HL-60/S4 (cell line): Measurements from ENCODE around the gene DLGAP1.

Experiments
- in situ Hi-C: fragments of 300-500 bp; cut with MboI; formaldehyde crosslinking; loops from 2 replicates; pipeline ENCODE4 v1.14.3; 2022; ENCODE audit warnings: low sequenced_read_pairs

Gene DLGAP1

DNA sequence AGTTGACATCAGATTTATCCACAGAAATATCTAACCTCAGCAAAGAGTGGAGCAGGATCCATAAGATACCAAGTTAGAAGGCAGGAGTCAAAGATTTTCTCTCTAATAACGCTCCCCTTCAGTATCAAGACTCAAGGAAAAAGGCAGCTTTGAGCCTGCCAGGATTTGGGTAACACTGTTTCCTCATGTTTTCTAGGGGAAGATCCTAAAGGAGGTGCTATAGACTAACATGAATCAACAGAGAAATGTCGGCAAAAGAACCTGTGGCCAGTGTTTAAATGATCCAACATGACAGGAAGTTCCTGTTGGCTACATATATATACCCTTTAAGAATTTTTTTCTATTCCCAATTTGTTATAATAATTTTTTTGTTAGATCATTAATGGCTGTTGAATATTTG, 602.8 kb downstream of the DLGAP1 start:
- in situ Hi-C loops: loop anchor here (25.0 kb wide), 1 partner anchor 565 kb away; no protein-coding TSS in a partner anchor

DNA sequence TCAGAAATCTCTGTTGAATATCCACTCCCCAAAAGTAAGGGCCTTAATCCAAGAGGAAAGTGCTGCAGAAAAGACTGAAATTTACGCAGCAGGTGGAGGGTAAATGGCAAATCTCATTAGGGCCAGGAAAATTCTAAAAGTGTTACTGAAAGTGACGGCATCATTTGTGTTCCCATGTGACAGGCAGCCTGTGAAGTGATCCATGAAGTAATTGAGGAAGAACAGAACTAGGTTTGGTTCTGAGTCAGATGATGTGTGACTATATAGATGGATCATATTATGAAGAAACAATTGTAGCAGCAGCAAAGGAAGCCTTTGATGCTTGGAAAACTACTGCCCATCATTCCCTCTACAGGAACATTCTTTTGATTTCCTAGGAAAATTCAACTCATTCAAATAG, 603.9 kb downstream of the DLGAP1 start:
- in situ Hi-C loops: loop anchor here (25.0 kb wide), 1 partner anchor 564 kb away; no protein-coding TSS in a partner anchor

DNA sequence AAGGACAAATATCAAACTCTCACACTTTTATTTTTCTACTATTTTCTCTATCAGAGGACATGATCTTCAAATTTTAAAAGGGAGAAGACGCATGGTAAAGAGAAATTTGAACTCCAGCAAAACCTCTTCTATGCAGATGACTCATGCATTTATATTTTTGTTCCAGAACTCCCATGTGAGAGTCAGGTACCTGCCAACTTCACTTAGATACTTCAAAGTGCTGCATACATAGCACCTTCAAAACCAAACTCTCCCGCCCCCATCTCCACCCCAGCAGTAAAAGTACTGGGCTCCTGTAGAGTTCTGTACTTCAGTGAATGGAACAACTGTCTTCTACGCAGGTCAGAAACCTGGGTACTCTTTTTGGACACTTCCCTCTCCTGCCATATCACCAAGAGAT, 606.8 kb downstream of the DLGAP1 start:
- in situ Hi-C loops: no loop called here

DNA sequence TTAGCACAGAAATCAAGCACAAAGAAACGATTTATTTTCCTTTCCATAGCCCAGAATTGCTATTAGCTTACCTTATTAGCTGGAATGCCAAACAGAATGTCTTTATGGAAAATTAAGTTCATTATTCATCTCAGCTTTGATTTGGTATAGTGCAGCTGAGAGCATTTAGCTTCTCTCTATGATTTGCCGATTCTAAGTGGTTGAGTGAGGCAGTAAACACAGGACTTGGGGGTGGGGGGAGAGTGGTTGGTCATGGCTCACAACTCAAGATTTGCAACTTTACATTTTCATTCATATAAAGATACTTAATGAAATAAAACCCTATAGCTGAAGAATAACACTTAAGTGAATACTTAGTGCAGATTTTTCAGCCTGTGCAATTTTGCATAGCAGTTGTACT, 609.9 kb downstream of the DLGAP1 start:
- in situ Hi-C loops: no loop called here

DNA sequence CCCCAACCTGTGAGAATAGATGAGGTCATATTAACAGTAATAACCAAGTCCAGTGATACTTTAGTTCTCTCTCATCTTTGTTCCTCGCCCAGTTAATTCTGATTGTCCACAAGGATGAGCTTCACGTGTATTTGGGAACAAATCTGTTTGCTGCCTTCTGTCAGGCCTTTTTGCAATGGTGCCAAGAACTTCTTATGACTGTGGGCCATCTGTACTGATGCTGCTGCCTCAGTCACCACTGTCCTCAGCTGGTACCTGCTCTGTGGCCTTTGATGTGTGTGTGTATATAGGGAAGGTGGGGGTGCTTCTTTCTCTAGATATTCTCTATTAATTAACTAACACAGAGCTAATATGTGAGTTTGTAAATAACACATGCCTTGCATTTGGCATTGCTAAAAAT, 612.3 kb downstream of the DLGAP1 start:
- in situ Hi-C loops: no loop called here

DNA sequence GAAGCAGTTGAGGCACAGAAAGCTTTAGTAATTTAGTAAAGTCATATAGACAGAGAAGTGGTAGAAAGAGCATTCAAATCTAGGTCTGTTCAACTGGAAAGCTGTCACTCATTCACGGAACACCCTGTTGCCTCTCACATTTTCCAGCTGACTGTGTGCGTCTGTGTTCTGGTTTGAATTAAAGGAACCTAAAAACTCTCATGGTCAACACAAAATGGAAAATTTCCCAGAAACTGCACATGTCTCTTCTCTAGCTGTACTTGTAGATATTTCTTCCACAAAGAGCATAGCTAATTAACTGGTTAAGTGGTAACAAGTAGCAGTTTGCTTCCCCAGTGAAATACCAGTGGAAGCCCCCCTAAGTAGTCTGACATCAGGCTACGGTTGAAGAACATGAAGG, 614.3 kb downstream of the DLGAP1 start:
- in situ Hi-C loops: no loop called here

DNA sequence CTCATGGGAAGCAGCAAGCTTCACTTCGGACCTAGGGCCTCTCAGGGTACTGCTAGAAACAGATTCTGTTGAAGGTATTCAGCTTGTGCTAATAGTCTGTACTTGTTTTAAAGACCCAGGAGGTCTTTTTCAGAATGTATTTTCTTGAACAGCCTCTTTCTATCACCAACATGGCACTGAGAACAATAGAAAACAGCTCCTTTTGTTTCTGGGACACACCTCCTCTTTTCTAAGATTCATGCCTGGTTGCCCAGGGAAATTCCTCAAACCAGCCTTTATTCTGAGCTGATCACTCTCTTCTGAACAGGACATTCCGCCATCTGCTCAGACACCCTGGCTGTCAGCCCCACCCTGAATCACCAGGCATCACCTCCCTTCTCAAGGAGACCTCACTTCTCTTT, 615.5 kb downstream of the DLGAP1 start:
- in situ Hi-C loops: no loop called here

DNA sequence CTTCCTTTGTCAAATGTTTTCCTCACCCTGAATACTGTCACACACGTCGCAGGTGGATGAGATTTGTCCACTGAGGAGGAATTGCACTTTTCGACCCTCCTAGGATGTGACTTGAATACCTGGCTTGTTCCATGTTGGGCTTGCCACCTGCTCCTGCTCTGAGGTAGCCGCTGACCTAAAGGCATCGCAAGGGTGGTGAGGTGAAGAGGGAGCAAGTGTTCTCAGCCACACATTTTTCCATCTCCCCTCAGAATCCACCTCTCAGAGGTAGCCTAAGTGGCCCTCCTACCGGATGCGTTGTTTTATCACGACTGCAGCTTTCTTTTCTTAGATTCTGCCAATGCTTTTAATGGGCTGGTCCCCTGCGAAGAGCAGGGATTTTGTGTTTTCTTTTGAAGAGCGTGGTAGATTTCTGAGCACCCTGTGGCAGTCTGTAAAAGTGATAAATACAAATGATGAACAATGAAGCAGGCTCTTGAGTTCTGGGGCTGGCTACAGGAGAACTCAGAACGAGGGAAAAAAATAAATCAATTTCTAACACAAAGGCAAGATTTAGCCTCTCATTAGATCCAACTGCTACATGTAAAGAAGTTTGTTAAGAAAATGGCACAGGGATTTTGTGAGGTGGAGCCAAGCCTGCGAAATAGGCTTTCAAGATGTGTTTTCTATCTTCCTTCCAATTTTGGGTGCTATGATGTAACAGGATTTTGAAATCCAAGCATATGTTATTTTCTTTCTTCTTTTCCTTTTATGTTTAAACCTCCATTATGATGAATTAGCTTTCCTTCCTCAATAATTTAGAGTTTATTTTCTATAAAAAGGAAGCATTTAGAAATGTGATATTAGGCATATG, 618.4 kb downstream of the DLGAP1 start:
- in situ Hi-C loops: no loop called here

DNA sequence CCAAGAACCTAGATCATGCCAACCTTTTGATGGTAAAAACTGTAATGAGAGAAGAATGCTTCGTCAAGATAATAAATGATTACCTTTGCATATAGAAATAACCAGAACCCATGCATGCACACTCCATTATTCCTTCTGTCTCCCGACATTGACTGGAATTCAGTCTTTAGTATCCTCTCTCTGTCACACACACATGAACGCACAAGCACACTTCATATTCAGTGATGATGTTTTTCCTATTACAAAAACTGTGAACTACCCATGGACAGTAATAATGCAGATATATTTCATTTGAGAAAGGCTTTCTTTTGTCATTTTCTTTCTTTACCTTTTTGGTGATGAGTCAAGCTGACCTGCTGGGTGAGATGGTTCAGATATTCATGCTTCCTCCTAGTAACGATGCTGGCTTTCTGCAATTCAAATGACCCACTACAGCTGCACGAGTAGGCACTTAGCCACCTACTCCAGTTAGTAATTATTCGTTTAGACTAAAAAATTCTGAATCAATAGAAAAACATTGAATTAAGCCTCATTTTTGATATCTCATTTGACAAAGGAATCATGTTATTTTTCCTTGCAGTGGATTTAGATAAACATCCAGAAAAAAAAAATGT, 623.0 kb downstream of the DLGAP1 start:
- in situ Hi-C loops: no loop called here

DNA sequence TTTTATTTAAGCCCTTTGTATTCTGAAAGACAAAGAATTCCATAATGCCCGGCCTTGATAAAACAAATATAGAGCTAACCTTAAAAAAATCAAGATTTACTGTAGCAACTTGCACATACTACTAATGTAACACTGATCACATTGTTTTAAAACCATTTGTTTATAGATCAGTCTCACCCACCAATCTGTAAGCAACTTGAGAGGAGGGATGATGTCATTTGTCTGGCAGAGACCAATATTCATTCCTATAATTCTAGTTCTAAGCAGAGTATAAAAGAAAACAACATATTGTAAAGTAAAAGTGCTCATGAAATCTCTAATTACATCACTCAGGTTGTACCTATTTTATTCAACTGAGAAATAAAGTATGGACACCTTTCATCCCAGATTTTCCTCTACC, 624.5 kb downstream of the DLGAP1 start:
- in situ Hi-C loops: no loop called here

DNA sequence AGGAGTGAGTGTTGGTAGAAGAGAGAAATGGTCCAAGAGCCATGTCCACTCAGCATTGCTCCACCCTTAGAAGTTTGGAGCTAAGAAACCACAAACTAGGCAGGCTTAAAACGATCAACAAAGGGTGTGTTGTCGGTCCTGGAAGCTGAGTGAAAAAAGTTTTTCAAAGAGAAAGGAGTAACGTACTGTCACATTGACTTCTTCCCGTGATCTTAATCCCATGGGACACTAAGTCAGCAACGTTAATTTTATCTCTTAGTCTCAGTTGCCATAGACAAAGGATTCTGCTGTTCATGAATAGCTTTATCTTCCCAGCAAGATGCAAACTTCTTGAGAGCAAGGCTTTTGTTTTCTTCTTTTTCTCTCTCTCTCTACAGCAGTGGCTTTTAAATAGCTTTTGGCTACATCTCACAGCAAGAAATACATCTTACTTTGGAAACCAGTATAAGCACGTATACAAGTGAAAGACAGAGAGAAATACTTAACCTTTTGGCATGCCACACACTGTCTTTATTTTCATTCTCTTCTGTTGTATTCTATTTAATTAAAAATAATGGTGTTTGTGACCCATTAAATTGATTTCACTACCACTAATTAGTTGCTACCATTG, 627.8 kb downstream of the DLGAP1 start:
- in situ Hi-C loops: no loop called here

DNA sequence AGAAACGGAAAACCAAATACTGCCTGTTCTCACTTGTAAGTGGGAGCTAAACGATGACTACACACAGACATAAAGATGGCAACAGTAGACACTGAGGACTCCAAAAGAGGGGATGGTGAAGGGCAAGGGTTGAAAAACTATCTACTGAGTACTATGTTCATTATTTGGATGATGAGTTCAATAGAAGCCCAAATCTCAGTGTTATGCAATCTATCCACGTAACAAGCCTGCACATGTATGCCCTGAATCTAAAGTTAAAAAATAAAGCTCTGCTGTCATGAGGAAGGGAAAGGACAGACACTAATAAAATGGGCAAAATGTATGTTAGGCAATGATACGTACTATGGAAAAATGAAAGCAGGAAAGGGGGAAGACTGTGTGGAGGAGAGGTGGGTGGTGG, 629.1 kb downstream of the DLGAP1 start:
- in situ Hi-C loops: no loop called here

DNA sequence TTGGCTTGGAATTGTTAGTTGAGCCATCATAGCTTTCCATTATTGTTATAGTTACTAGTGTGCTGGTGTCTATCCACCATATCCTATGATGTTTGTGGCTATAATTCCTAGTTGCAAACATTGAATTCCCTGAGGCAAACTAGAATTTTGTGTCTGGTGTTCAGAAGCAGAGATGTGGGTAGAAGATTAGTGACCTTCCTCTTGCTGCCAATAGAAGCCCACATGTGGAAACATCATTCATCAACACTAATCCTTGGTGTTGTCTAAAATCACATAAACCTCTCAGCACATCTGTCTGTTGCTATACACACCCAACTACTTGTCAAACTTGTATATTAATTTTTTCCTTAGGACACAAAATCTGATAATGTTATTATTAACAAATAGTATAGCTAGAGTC, 631.0 kb downstream of the DLGAP1 start:
- in situ Hi-C loops: no loop called here

DNA sequence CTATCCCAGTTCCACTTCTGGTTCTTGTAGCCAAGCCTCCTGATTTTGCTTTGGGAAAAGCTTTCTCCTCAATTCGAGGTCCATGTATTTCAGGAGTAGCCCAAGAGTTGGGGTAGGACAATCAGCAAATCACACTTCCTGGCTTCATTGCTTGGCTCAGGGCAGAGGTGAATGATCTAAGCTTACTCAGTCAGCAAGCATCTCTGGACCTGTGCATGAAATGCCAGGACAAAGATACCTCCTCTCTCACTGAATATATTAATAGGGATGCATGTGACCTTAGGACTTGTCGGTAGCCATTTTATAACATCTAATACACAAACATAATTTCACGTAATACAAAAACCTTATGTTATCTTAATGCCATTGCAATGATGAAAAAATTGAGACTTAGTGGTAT, 632.0 kb downstream of the DLGAP1 start:
- in situ Hi-C loops: no loop called here

DNA sequence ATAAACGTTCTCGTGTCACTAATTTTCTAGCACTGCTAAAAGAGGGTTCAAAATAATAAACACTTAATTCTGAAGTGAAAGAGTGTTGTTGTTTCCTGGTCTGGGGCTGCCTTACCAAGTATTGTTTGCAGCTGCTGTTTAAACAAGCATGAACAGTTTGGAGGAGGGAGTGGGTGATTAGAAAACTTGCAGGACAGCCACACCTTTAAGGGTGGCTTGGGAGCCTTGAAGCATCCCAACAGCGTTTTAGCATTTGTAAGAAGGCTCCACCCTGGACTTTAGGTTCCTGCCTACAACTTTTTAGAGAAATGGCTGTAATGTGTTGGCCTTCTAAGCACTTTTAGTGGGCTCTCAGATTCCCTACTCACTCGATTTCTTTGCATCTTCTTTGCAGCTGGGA, 633.6 kb downstream of the DLGAP1 start:
- in situ Hi-C loops: no loop called here

DNA sequence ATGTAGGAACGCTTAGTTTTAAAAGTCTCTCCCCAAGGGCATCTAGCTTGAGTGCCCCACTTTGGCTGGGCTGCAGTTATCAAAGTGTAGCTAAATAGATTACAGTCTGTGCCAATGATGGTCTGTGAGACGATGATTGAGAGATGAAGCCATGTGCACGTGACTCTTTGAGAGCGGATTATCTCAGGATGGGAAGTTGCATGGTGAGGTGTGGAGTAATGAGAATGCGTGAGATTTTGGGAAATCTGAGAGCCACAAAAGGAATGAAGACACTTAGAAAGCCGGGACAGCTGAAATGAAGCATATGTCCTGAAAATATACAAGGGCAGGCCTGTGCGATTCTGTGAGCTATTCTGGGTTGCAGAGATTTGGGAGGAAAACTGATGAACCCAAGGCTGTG, 635.1 kb downstream of the DLGAP1 start:
- in situ Hi-C loops: no loop called here

DNA sequence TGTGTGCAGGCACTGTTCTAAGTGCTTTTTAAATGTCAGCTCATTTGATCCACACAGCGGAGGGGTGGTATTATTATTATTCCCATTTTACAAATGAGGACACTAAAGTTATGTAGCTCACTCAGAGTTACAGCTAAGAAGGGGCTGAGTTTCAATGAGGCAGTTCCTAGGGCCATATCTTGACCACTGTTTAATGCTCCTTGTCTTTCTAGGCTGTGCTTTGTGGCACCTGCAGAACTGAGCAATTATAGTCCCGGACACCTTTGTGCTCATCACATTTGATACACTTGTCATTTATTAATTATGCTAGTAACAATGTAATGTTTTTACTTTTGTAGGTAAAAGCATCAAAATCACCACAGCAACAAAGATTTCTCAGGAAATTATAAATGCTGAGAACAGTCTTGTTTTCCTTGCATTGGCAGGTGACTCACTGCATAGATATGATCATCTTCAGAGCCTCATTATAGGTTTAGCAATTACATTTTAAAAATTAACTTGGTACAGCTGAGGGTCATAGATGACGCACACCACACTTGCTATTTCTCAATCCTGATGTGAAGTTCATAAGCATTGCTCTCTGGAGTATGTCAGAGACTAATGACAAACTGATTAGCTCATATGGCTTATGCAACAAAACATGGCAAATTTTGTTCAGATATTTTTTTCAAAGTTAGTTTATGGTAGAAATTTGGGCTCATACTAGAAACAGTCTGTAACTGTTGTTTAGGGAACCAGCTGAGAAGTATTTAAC, 638.3 kb downstream of the DLGAP1 start:
- in situ Hi-C loops: no loop called here

DNA sequence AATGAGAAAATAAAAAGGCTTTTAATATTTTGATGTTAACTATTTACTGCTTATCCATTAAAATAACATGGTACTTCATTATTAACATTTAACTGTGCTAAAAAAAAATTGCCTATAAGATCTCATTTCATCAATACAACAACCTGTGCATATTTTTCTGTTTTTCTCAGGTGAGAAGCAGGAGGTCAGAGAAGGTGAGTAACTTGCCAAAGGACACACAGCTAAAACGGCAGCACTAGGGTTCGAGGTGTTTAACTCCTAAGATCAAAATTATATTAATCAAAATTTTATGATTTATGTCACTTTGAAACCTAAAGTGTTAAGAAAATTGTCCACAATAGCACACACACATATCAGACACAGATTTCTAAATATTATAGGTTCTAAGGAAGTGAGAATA, 639.1 kb downstream of the DLGAP1 start:
- in situ Hi-C loops: no loop called here

DNA sequence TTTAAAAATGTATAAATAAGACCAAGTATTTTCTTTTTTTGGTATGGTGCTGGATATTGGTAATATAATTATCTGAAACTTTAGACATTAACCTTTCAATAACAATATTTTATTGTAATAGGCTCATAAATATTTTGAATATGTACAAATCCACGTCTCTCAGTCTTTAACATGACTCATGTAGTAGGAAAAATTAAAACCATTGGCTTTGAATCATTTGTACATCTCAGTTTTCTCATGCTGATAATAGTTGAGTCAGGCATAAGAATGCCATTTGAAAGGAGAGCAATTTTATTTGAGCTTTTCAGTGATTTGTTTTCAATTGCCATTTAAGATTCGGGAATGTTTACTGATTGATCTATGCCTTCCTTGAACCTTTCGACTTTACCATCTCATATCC, 640.3 kb downstream of the DLGAP1 start:
- in situ Hi-C loops: no loop called here

DNA sequence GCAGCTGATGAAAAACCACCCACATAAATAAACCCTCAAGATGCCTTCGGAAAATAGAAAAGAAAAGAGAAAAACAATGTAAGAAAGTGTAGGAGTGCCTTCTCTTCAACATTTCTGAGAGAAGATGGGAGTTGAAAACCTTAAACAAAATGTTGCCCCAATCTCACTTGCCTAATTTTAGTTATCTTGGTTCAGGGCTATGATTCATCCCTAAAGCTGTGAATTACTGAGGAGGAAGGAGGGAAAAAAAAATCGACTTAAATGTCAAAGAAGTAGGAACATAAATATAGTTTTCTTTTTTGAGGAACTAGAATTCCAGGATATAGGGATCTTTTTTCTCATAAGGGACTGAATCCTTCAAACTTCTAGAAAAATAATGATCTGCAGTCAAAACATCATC, 644.8 kb downstream of the DLGAP1 start:
- in situ Hi-C loops: no loop called here

DNA sequence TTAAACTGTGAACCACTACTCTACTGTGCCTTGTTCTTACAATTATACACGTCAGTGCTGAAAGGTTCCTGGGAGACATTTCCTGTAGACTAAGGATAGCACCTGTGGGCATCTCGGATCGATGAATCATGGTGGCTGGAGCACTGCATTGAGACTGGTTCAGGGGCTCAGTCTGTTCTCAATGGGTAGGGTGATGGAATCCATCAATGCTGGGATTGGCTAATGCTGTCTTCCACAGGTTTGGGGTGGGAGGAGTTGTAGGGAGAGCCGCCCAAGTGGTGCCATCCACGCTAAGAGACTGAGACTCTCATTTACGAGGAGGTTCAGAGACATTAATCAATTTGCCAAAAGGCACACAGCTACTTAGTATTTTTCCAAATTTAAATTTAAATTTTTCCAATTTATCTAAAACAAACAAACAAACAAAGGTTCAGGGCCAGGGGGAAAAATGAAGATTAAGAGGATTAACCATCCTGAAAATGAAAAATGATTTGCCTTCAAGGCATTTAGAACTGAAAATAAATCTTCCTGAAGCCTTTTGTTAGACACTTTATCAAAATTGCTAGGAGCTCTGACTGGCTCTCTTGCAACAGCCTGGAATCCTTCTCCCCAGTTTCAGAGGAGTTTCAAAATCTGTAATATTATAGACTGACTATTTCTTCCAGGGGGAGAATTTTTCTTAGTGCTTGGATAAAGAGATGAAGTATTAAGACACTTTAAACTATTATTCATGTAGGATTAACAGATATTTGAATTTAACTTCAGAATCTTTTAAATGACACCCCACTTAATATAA, 645.9 kb downstream of the DLGAP1 start:
- in situ Hi-C loops: no loop called here
